Activated T-cell treated with anti-CD3 and anti-CD28 coated beads, Interleukin-2, amount 50 U/mL, for 48 hours (primary cell): Measurements from ENCODE around the gene NKTR.
A peak's percentile ranks its signal among the peaks of the same experiment; 100 is the strongest.

Experiments used
- DNase-seq, 2 experiments: peaks; one replicate each; pipeline ENCODE4 v3.0.0-alpha.2; 2020

NKTR gene

DNA sequence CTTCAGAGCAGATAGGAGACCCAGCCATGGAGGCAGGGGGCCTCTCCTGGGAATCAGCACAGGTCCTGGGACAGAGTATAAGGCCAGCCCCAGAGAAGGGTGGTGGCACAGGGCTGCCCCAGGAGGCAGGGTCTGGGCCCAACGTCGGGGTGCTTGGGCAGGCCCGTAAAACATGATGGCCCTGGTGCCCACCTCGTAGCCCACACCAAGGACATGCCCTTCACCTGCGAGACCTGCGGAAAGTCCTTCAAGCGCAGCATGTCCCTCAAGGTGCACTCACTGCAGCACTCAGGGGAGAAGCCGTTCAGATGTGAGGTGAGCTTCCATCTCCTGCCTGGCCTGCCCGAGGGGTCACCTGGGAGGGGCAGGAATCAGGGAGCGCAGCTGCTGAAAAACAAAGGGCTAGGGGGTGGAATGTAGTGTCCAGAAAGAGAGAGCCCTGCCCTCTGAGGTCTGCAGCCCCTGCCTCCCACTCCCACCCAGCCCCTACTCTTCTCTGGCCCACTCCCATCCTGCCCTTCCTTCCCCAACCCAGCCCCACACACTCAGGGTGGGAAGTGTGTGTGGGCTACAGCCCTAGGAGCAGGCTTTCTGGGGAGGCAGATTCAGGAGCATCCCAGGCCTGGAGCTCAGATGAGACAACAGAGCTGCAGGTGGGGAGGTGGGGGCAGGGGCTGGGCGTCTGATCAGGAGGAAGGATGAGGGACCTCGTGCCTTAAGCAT is 62.5 kb downstream of the NKTR start:
- peak; percentile 10 to 11 for DNase-seq

DNA sequence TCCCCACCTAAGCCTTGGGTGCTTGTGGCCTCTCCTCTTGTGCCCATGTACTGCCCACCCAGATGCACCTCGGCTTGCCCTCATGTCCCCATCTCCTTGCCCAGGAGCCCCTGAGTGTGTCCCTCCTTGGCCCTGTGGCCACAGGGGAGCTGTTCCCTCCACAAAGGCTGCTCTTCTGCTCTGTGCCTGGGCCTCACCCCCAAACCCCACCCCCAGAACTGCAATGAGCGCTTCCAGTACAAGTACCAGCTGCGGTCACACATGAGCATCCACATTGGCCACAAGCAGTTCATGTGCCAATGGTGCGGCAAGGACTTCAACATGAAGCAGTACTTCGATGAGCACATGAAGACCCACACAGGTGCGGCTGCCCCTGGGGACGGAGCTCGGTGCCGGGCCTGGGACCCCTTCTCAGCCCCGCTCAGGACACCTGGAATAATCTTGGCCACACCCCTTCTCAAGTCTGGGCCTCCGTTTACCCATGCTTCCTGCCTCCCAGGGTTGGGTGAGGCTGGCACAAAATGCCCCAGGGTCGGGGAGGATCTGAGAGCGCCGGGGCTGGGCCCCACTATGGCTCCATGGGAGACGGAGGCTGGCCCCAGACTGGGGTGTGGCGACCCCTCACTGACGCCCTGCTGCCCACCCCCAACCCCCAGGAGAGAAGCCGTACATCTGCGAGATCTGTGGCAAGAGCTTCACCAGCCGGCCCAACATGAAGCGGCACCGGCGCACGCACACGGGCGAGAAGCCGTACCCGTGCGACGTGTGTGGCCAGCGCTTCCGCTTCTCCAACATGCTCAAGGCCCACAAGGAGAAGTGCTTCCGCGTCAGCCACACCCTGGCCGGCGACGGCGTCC is 63.3 kb downstream of the NKTR start:
- peak in 1 of 2 experiments; percentile 13 for DNase-seq

DNA sequence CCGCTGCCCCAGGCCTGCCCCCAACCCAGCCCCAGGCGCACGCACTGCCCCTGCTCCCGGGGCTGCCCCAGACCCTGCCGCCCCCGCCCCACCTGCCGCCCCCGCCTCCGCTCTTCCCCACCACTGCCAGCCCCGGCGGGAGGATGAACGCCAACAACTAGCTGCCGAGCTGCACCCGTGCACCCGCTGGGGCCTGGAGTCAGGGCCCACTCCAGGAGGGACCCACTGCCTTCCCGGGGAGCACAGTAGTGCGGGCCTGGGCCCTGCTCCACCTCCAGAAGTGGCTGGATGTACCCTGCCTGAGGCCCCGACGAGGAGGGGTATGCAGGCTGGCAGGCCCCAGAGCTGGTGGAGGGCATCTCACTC is 63.9 kb downstream of the NKTR start:
- DNase-seq: peak in 1 of 2 experiments; percentile 3

DNA sequence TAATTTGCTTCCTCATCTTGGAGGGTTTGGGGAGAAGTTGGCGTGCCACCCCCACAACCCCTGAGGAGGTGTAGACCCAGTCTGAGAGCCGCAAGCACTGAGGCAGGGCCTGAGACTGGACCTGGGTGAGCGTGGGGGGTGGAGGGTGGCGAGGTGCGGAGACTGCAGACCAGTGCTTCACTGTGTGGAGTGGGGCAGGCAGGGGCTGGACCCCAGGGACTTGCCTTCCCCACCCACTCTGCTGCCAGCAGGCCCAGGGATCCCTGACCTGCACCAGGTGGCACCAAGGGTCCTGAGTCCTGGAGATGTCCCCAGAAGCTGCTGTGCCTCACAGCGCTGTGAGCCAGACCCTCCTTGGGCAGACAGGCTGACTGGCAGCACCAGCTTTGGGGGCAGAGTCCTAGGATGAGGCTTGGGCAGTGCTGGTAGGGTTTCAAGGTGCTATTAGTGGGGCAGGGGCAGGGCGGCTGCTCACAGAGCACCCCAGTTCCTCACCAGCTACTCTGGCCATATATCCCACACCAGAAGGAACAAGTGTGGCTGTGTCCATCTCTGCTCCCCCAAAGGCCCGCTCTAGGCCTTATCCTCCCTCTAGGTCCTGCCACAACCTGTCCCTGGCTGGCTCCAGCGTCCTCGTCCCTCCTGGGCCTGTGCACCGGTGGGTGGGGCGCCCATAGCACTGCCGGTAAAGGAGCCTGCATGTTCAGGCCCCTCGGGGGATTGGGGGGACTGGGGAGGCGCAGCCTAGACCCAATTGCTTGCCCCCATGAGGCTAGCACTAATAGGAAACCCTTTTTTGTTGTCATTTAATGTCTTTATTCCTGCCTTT is 64.8 kb downstream of the NKTR start:
- peak; percentile 14 to 16 for DNase-seq

DNA sequence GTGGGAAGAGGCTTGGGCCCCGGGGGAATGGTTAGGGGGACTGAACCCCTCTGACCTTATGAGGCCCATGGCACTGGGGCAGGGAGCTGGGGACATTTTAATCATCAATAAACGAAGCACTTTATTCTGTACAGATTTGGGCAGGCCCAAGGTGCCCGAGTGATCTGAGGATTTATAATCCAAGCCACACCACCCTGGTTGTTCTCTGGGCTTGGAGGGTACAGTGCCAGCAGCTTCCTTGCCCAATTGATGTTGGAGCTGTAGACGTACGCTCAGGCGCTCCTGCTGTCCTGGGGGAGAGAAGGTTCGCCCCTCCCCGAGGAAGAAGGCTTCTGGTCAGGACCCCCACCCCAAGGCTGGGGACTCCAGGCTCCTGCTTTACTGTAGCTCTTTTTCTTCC is 65.5 kb downstream of the NKTR start:
- DNase-seq: peak in 1 of 2 experiments; percentile 7

DNA sequence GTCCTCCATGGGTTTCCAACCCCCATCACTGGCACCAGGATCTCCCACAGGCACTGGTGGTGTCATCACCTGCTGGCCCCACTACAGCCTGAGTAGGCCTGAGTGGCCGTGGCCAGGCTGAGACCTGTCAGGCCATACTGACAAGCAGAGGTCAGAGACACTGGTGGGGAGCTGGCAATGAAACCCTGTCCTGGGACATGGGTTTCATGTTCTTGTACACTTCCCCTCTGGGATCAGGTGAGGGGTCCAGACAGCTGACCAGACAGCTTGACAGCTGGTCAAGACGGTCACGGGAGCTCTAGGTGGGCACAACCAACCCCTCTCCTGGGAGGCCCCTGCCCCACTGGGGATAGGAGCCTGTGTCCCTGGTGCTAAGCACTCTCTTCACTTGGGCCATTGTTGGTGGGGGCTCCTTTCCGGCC is 66.1 kb downstream of the NKTR start:
- peak in 1 of 2 experiments; percentile 13 for DNase-seq

DNA sequence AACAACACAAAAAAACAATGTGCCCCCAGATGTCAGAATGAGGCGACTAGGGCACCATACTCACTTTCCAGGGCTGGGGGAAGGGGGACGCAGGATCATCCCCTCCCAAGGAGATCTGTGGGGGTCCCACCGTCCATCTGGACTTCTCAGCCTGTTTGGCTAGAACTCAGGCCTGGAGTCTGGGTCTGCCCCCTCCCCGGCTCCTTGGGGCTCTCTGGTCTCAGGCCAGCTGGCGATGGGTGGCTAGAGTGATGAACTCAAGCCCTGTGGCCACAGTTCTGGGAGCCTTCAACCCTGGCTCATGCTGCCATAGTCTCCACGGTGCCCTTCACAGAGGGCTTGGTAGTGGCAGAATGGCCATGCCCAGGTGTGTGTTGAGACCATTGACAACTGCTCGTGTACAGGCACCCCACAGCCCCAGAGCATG is 66.6 kb downstream of the NKTR start:
- DNase-seq: peak in 1 of 2 experiments; percentile 10

- peak in 1 of 2 experiments; percentile 4 for DNase-seq
These were observed 67.3 kb downstream of the NKTR start for GRCh38 chr3:42667523-42668412.

DNA sequence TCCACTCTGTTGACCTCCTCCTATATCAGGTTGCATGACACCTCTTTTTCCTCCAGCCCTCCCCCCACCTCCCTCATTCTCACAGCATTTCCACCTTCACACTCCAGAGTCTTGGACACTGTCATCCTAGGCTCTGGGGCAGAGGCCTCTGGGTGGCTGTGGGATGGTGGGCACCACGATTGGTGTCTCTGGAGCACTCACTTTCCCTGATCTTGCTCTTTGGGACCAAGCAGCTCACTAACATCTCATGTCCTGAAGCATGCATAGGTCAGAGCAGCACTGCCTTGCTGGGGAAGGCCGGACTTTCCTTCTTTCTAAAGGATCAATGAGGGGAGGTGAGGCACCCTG is 67.9 kb downstream of the NKTR start:
- no peak for DNase-seq

DNA sequence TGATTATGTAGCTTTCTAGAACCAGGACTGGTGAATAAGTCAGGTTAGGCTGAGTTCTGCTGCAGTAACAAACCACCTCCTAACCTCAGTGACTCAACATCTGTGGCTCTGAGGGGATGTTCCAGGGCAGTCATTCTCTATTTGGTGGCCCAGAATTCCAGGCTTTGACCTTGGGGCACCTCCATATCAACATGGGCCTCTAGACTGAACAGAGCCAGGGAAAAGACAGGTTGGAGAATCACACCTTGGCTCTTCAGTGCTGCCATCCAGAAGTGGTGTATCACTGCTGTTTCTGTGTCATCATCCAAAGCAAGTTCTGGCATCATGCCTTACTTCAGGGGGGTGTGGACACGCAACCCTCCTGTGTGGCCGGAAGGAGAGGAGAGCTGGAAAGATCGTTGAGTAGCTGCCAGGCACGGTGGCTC is 68.3 kb downstream of the NKTR start:
- DNase-seq: no peak

GRCh38 chr3:42670051-42670576 is 69.6 kb downstream of the NKTR start:
- no peak for DNase-seq

GRCh38 chr3:42670670-42671069 is 70.2 kb downstream of the NKTR start:
- DNase-seq: no peak

GRCh38 chr3:42672515-42672914 is 72.0 kb downstream of the NKTR start:
- no peak for DNase-seq

- no peak for DNase-seq
These were observed 72.6 kb downstream of the NKTR start for GRCh38 chr3:42673082-42673481.

DNA sequence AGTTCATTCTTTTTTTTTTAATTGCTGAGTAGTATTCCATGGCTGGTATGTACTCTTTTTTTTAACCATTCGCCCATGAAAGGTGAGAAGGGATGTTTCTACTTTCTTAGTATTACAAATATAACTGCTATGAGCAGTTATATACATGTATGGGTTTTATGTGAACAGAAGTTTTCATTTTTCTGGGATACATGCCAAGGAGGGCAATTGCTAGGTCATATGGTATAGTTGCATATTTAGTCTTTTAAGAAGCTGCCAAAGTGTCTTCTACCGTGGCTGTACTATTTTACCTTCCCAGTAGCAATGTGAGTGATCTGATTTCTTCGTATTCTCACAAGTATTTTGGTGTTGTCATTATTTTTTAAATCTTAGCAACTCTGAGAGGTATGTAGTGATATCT is 73.7 kb downstream of the NKTR start:
- no peak for DNase-seq

DNA sequence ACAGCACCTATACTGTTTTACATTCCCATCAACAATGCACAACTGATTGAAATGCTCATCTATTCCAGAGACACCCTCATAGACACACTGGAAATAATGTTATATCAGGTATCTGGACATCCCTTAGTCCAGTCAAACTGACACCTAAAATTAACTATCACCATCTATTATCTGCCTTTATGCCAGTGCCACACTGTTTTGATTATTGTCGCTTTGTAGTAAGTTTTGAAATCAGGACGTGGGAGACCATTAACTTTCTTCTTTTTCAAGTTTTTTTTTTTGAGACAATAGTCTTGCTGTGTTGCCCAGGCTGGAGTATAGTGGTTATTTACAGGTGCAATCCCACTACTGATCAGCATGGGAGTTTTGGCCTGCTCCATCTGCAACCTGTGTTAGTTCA is 75.4 kb downstream of the NKTR start:
- DNase-seq: no peak

GRCh38 chr3:42678447-42678846 is 78.0 kb downstream of the NKTR start:
- DNase-seq: no peak

DNA sequence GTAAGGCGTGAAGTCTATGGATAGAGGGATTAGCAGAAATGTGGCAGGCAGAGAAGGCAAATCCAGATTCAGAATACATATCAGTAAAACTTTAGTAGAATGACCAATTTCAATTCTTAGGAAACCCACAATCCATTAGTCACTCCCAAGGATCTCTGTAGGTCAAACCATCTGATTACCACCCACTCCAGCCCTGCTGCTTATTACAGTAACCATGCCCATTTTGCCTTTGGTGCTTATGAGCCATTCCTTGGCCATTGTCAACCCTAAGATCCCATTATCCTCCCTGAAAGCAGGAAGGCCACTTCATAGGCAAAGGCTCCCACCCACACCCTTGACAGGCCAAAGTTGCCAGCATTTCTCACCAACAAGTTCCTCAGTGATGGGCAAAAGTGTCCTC is 79.8 kb downstream of the NKTR start:
- no peak for DNase-seq

- DNase-seq: no peak
These were observed 80.3 kb downstream of the NKTR start for GRCh38 chr3:42680806-42681205.

- no peak for DNase-seq
These were observed 81.0 kb downstream of the NKTR start for GRCh38 chr3:42681361-42682038.

DNA sequence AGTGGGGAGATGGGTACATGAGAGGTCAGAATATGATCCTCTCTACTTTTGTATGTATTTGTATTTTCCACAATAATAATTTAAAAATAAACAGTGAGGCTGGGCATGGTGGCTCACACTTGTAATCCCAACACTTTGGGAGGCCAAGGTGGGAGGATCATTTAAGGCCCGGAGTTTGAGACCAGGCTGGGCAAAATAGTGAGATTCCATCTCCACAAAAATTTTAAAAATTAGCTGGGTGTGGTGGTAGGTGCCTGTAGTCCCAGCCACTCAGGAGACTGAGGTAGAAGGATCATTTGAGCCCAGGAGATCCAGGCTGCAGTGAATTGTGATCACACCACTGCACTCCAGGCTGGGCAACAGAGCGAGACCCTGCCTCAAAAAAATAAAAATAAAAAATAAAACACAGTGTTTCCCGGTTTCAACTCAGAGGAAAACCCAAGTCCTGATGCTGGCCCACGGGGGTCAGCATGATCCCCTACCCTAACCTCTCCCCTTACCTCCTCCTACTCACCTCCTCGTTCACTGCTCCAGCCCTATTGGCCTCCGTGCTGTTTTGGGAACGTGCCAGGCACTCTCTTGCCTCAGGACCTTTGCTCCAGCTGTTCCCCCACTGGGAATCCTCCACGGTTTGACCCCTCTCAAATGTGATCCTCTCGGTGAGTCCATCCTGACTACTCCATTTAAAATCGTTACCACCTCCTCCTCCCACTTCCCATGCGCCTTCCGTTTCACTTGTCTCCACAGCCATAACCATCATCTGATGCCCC is 82.0 kb downstream of the NKTR start:
- no peak for DNase-seq
